BLaER1 treated with 17β-estradiol and CSF1 and Interleukin-3, amounts not matched to agents 10 nM and 100 nM (cell line): ENCODE data around the gene ZBTB7A.

ENCODE experiments used
- H3K27ac ChIP-seq, 11 experiments: shearing (Covaris generic); formaldehyde crosslinking; 2 replicates each; pipeline ENCODE4 v1.8.1; 2022
- H3K27me3 ChIP-seq, 11 experiments: shearing (Covaris generic); formaldehyde crosslinking; 2 replicates each; pipeline ENCODE4 v1.8.1; 2022
- H3K36me3 ChIP-seq, 11 experiments: shearing (Covaris generic); formaldehyde crosslinking; 2 replicates each; pipeline ENCODE4 v1.8.1; 2022
- H3K4me1 ChIP-seq, 10 experiments: shearing (Covaris generic); formaldehyde crosslinking; 2 replicates each; pipeline ENCODE4 v1.8.1; 2022
- H3K4me2 ChIP-seq, 11 experiments: shearing (Covaris generic); formaldehyde crosslinking; 2 replicates each; pipeline ENCODE4 v1.8.1; 2022
- H3K4me3 ChIP-seq, 10 experiments: shearing (Covaris generic); formaldehyde crosslinking; 2 replicates each; pipeline ENCODE4 v1.8.1; 2022
- H3K9ac ChIP-seq, 11 experiments: shearing (Covaris generic); formaldehyde crosslinking; 2 replicates each; pipeline ENCODE4 v1.8.1; 2022
- H3K9me3 ChIP-seq, 11 experiments: shearing (Covaris generic); formaldehyde crosslinking; replicated peaks in 1 of 11; 2 replicates each; pipeline ENCODE4 v1.8.1; 2022
- H4K20me1 ChIP-seq, 11 experiments: shearing (Covaris generic); formaldehyde crosslinking; 2 replicates each; pipeline ENCODE4 v1.8.1; 2022
- Cebpa-rat ChIP-seq, 11 experiments: shearing (Covaris generic); IDR thresholded peaks; 2 replicates each; pipeline ENCODE4 v1.8.1; 2022

ZBTB7A gene

DNA sequence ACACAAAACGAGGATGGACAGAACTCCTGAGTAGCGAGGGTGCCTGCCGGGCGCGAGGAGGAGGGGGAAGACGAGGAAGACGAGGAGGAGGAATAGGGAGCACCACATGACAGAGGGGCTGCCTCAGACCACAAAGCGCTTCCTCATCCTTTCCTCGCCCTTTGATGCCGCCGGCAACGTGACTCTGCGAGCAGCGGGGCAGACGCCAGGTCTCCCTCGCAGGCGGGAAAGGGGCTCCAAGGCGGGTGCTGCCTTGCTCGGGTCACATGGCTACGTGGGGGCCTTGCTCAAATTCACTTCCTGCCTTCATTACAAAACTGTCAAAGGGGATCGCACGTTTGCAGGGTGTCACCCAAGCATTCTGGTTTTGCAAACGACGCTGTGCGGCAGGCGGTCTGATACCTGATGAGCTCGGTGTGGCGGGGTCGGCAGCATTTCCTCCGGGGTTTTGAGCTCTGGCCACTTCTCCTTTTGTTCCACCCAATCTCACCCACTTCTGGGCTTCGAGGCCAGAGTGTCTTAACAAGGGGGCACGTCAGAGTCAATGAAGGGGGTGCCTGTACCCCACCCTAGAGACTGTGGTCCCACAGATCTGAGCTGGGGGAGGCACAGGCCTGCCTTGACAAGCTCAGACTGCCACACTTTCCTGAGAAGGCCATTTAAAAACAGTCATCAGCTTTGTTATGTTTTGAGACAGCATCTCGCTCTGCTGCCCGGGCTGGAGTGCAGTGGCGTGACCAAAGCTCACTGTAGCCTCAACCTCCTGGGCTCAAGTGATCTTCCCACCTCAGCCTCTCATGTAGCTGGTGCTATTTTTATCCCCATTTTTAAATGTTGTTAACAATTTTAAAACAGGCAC is 42.3 kb upstream of the ZBTB7A start:
- Histone ChIP-seq H3K4me1 (peaks cover 73 to 96% (median 81%) of the 10 kb centered on the region in 10 experiments), H3K36me3 (peaks cover 56 to 83% (median 79%) of the 10 kb centered on the region in 11 experiments), H4K20me1 (peaks cover 22 to 79% (median 60%) of the 10 kb centered on the region in 11 experiments), H3K27me3 (no peaks in the 10 kb centered on the region), H3K9ac (peak overlapping the region; percentile 11 to 64 (median 50); a peak in 18 of 22 replicates), H3K9me3 (peaks cover 0 to 9% (median 0%) of the 10 kb centered on the region in 11 experiments; a peak in 4 of 22 replicates), H3K4me2 (peak overlapping the region; percentile 57 to 91 (median 77)), H3K27ac (peak overlapping the region in 9 of 11 experiments; percentile 19 to 77 (median 52); a peak in 17 of 22 replicates), H3K4me3 (no peak overlapping the region; a peak in 2 of 20 replicates)
- no peak for TF ChIP-seq Cebpa-rat (IDR thresholded peaks at IDR 0.05)

DNA sequence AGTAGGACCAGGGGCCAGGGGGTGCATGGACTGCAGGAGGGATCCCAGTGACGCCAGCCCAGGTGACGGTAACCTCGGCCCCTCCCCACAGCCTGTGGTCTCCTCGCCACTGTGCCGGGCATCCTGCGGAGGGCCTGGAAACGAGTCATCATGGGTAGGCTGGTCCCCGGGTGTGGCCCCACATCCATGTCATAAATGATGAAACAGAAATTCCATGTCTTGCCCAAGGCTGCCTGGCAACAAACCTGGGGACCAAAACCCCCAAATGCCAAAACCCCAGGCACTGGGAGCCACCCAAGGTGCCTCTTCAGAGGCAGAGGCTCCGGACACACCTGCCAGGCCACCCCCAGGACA is 36.4 kb upstream of the ZBTB7A start:
- peak in 3 of 11 experiments; percentile 12 to 35 (median 12); a peak in 1 of 22 replicates for TF ChIP-seq Cebpa-rat (IDR thresholded peaks at IDR 0.05)
- no peaks in the 10 kb centered on the region for H3K9me3 ChIP-seq
- H4K20me1 ChIP-seq = peaks cover 0 to 38% (median 13%) of the 10 kb centered on the region in 11 experiments; a peak in 13 of 22 replicates
- peak overlapping the region in 10 of 11 experiments; percentile 62 to 88 (median 82); a peak in 20 of 22 replicates for H3K27ac ChIP-seq
- H3K27me3 ChIP-seq = no peaks in the 10 kb centered on the region
- H3K36me3 ChIP-seq = peaks cover 71 to 91% (median 83%) of the 10 kb centered on the region in 11 experiments
- peak overlapping the region in 3 of 10 experiments; percentile 18 to 46 (median 28); a peak in 3 of 20 replicates for H3K4me3 ChIP-seq
- H3K4me1 ChIP-seq = peaks cover 35 to 72% (median 49%) of the 10 kb centered on the region in 10 experiments
- peak overlapping the region; percentile 50 to 76 (median 62); a peak in 18 of 22 replicates for H3K9ac ChIP-seq
- H3K4me2 ChIP-seq = peak overlapping the region in 10 of 11 experiments; percentile 14 to 94 (median 82); a peak in 19 of 22 replicates

- Histone ChIP-seq H4K20me1 (peaks cover 0 to 33% (median 13%) of the 10 kb centered on the region in 11 experiments; a peak in 11 of 22 replicates), H3K4me1 (peaks cover 35 to 66% (median 47%) of the 10 kb centered on the region in 10 experiments), H3K36me3 (peaks cover 71 to 91% (median 83%) of the 10 kb centered on the region in 11 experiments), H3K9me3 (no peaks in the 10 kb centered on the region), H3K27me3 (no peaks in the 10 kb centered on the region), H3K4me2 (peak overlapping the region in 10 of 11 experiments; percentile 14 to 94 (median 82); a peak in 19 of 22 replicates), H3K9ac (peak overlapping the region in 10 of 11 experiments; percentile 50 to 76 (median 66); a peak in 14 of 22 replicates), H3K27ac (peak overlapping the region in 10 of 11 experiments; percentile 62 to 88 (median 82); a peak in 20 of 22 replicates), H3K4me3 (peak overlapping the region in 3 of 10 experiments; percentile 18 to 46 (median 28); a peak in 3 of 20 replicates)
- no peak for TF ChIP-seq Cebpa-rat (IDR thresholded peaks at IDR 0.05)
Measured at GRCh38 chr19:4102339-4103079, 35.8 kb upstream of the ZBTB7A start.

- peak overlapping the region in 2 of 11 experiments; percentile 32 to 36; a peak in 4 of 22 replicates for H3K9ac ChIP-seq
- peak overlapping the region in 6 of 11 experiments; percentile 76 to 88 (median 84); a peak in 11 of 22 replicates for H3K27ac ChIP-seq
- H4K20me1 ChIP-seq = peaks cover 0 to 33% (median 13%) of the 10 kb centered on the region in 11 experiments; a peak in 11 of 22 replicates
- peaks cover 30 to 58% (median 41%) of the 10 kb centered on the region in 10 experiments for H3K4me1 ChIP-seq
- no peaks in the 10 kb centered on the region for H3K27me3 ChIP-seq
- TF ChIP-seq Cebpa-rat (IDR thresholded peaks at IDR 0.05) = no peak
- H3K4me2 ChIP-seq = no peak overlapping the region
- H3K9me3 ChIP-seq = no peaks in the 10 kb centered on the region
- peaks cover 74 to 92% (median 86%) of the 10 kb centered on the region in 11 experiments for H3K36me3 ChIP-seq
- H3K4me3 ChIP-seq = no peak overlapping the region
Measured at GRCh38 chr19:4101496-4101770, 34.7 kb upstream of the ZBTB7A start.

GRCh38 chr19:4100647-4101495 is 34.2 kb upstream of the ZBTB7A start:
- Histone ChIP-seq H3K9ac (peak overlapping the region in 2 of 11 experiments; percentile 32 to 36; a peak in 3 of 22 replicates), H4K20me1 (peaks cover 0 to 33% (median 13%) of the 10 kb centered on the region in 11 experiments; a peak in 11 of 22 replicates), H3K9me3 (no peaks in the 10 kb centered on the region), H3K4me3 (no peak overlapping the region), H3K27me3 (no peaks in the 10 kb centered on the region), H3K4me2 (no peak overlapping the region), H3K27ac (peak overlapping the region in 6 of 11 experiments; percentile 76 to 88 (median 84); a peak in 11 of 22 replicates), H3K4me1 (peaks cover 24 to 53% (median 35%) of the 10 kb centered on the region in 10 experiments), H3K36me3 (peaks cover 74 to 90% (median 86%) of the 10 kb centered on the region in 11 experiments)
- no peak for TF ChIP-seq Cebpa-rat (IDR thresholded peaks at IDR 0.05)

DNA sequence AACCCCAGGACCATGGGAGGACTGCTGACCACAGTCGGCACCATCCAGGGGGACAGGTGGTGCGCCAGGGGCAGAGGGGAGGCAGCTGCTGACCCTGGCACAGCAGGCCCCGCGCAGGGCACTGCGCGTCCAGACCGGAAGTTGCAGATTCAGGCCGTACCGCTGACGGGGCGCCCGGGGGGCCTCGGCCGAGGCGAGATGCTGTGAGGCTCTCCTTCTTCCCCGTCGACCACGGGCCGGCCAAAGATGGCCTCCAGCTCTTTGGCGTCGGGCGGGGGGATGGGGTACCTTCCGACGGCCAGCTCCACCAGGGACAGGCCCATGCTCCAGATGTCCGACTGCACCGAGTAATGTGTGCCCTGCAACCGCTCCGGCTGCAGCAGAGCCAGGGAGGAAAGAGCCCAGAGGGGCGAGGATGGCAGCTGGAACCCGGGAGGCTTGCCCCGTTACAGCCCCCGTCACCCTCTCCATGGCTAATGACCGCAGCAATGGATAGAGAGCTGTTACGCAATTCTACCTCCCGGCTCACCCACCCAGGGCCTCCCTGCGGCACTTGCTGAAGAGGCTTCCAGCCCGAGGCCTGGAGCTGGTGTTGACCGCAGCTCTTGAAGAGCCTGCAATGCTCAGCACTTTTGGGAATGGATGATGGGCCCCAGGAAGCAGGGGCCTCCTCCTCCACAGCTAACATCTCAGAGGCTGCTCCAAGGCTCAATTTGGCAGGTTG is 32.5 kb upstream of the ZBTB7A start:
- peaks cover 85 to 99% (median 96%) of the 10 kb centered on the region in 11 experiments for H3K36me3 ChIP-seq
- 0 out of 22 replicates have a peak overlapping the region, but pooled peaks of 1 of the 11 experiments have one; percentile 5 for H3K4me2 ChIP-seq

DNA sequence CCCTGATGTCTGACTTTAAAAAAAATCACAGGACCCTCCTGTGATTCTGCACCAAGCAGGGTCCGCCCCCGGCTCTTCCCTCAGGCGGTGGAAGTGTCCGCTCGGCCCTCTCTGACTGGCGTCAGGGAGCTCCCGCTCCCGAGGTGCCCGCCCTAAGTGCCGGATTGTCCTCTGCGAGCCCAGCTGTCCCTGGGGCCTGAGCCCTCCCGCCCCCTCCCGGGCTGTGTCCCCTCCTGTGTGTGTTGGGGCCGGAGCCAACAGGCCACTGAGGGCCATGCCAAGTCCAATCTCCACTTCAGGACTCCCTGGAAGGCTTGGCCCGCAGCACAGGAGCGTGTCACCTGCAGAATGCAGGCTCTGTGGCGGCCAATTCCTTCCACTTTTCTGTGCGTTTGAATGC is 31.8 kb upstream of the ZBTB7A start:
- TF ChIP-seq Cebpa-rat (IDR thresholded peaks at IDR 0.05) = no peak
- no peaks in the 10 kb centered on the region for H3K27me3 ChIP-seq
- H3K9me3 ChIP-seq = no peaks in the 10 kb centered on the region
- H3K4me3 ChIP-seq = no peak overlapping the region
- peaks cover 9 to 47% (median 22%) of the 10 kb centered on the region in 10 experiments for H3K4me1 ChIP-seq
- peaks cover 88 to 100% (median 98%) of the 10 kb centered on the region in 11 experiments for H3K36me3 ChIP-seq
- 0 out of 22 replicates have a peak overlapping the region, but pooled peaks of 1 of the 11 experiments have one; percentile 19 for H3K9ac ChIP-seq
- no peak overlapping the region for H3K27ac ChIP-seq
- H4K20me1 ChIP-seq = peaks cover 0 to 42% (median 8%) of the 10 kb centered on the region in 11 experiments; a peak in 7 of 22 replicates
- no peak overlapping the region for H3K4me2 ChIP-seq

More for the DNA sequence above, 32.5 kb upstream of the ZBTB7A start:
- H3K27me3 ChIP-seq = no peaks in the 10 kb centered on the region
- H3K4me1 ChIP-seq = peaks cover 9 to 47% (median 22%) of the 10 kb centered on the region in 10 experiments
- H4K20me1 ChIP-seq = peaks cover 0 to 36% (median 13%) of the 10 kb centered on the region in 11 experiments; a peak in 10 of 22 replicates
- no peaks in the 10 kb centered on the region for H3K9me3 ChIP-seq
- no peak overlapping the region for H3K9ac ChIP-seq
- TF ChIP-seq Cebpa-rat (IDR thresholded peaks at IDR 0.05) = peak in 4 of 11 experiments; percentile 18 to 59 (median 36); a peak in 4 of 22 replicates
- H3K27ac ChIP-seq = no peak overlapping the region
- no peak overlapping the region for H3K4me3 ChIP-seq
